ENCODE measurements around the gene THEMIS.

DNA sequence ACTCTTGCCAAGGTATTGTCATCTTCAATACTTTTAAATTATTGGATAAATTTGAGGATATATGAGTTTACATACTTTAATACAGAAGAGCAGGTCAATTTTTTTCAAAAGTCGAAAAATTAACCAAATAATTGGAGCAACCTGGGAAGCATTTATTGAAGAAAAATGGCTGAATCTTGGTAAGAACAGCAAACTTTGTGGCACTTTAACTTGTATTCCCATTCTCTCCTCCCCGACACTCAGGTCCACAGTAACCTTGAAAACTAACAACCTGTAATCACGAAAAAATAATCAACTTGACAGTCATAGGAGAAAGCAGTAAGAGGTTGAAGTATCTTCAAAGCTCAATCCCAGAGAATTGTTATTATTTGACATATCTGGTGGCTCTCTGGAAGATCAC lies 55.6 kb downstream of the THEMIS start:
- TF ChIP-seq, protein P1, sequence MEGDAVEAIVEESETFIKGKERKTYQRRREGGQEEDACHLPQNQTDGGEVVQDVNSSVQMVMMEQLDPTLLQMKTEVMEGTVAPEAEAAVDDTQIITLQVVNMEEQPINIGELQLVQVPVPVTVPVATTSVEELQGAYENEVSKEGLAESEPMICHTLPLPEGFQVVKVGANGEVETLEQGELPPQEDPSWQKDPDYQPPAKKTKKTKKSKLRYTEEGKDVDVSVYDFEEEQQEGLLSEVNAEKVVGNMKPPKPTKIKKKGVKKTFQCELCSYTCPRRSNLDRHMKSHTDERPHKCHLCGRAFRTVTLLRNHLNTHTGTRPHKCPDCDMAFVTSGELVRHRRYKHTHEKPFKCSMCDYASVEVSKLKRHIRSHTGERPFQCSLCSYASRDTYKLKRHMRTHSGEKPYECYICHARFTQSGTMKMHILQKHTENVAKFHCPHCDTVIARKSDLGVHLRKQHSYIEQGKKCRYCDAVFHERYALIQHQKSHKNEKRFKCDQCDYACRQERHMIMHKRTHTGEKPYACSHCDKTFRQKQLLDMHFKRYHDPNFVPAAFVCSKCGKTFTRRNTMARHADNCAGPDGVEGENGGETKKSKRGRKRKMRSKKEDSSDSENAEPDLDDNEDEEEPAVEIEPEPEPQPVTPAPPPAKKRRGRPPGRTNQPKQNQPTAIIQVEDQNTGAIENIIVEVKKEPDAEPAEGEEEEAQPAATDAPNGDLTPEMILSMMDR (conservative IDR thresholded peaks at IDR 0.05 in 1 of 2, IDR thresholded peaks at IDR 0.05 in 1 of 2; ENCODE audit: extremely low read depth in 1 of 2, insufficient read depth in 1 of 2, low read depth in 1 of 2, low read length in 2 of 2), result no peak
- no peak for TF ChIP-seq EZH2 (IDR thresholded peaks at IDR 0.05; ENCODE audit: borderline replicate concordance, low read length)
